Esophagus muscularis mucosa (tissue), 4 donors: Measurements from ENCODE around the gene FAM149B1. TPM values are rescaled to one million over a fixed set of nuclear protein-coding genes. Genes with fewer than 3 reads are reported as not detected.

ENCODE experiments used
- DNase-seq: peaks from one replicate; pipeline ENCODE4 v3.0.0-alpha.2; 2017; ENCODE audit errors: extremely low spot score
- H3K27ac ChIP-seq, 4 donors: fragments of 200-600 bp; sonication (generic); replicated peaks in 1 of 4; 1 replicate in 3 of 4; 2 replicates in 1 of 4; pipeline ENCODE4 v1.5.1; 2016 to 2019; ENCODE audit warnings: mild to moderate bottlenecking in 1 of 4
- H3K27me3 ChIP-seq, 4 donors: fragments of 200-600 bp; sonication (generic); one replicate each; pipeline versions ENCODE4 v1.5.1 to v1.6.0; 2016 to 2019
- H3K36me3 ChIP-seq, 4 donors: fragments of 200-600 bp; sonication (generic); one replicate each; pipeline ENCODE4 v1.5.1; 2016 to 2019
- H3K4me1 ChIP-seq, 4 donors: fragments of 200-600 bp; sonication (generic); one replicate each; pipeline ENCODE4 v1.5.1; 2016 to 2019
- H3K4me3 ChIP-seq, 4 donors: fragments of 200-600 bp; sonication (generic); 1 replicate in 2 of 4; 2 replicates in 2 of 4; pipeline ENCODE4 v1.5.1; 2016 to 2019; ENCODE audit warnings: mild to moderate bottlenecking in 4 of 4, moderate library complexity in 1 of 4
- H3K9me3 ChIP-seq, 4 donors: fragments of 200-600 bp; sonication (generic); 1 replicate in 3 of 4; 2 replicates in 1 of 4; pipeline ENCODE4 v1.5.1; 2016 to 2019
- CTCF ChIP-seq, 3 experiments: fragments of 200-600 bp in 2 of 3; fragments of 450-650 bp in 1 of 3; sonication (generic) in 2 of 3; IDR thresholded peaks; one replicate each; pipeline ENCODE4 v1.5.1; 2017 to 2019; ENCODE audit warnings: antibody characterized with exemption in 3 of 3, mild to moderate bottlenecking in 2 of 3, moderate library complexity in 1 of 3
- EP300 ChIP-seq: sonication (generic); formaldehyde crosslinking; IDR thresholded peaks from one replicate; pipeline ENCODE4 v1.6.1; 2017; ENCODE audit warnings: antibody characterized with exemption
- POLR2A ChIP-seq: fragments of 450-650 bp; IDR thresholded peaks from one replicate; pipeline ENCODE4 v1.6.1; 2017; ENCODE audit warnings: antibody characterized with exemption, moderate library complexity, mild to moderate bottlenecking, low read depth
- POLR2AphosphoS5 ChIP-seq, 2 donors: sonication (generic); formaldehyde crosslinking; IDR thresholded peaks; one replicate each; pipeline ENCODE4 v1.6.1; 2017; ENCODE audit warnings: antibody characterized with exemption in 2 of 2
- WGBS: methylation state at CpG from one replicate; pipeline ENCODE4 v1.1.5; 2018; 5-methylcytosine and 5-hydroxymethylcytosine counted together
- intact Hi-C: fragments of 100-400 bp; cut with DNase I; formaldehyde crosslinking; loops from one replicate; pipeline ENCODE4 v1.15.1; 2023
- total RNA-seq, 4 donors: library from RNA; depleted of rRNA; stranded (reverse); fragments of >200 nt; gene quantifications; one replicate each; pipeline versions ENCODE4 v1.1.0 to v1.2.1, GENCODE V29; 2016

The FAM149B1 gene
- total RNA-seq, 4 donors from 2014 or later: 14.1 to 18.0 (median 14.9) TPM

GRCh38 chr10:73211106-73211811 is 43.3 kb downstream of the FAM149B1 start:
- WGBS: 96% methylated on average over 4 of the region's 4 CpGs
- no peaks in the 10 kb centered on the region for H3K9me3 ChIP-seq
- H3K4me1 ChIP-seq: peaks cover 0 to 10% (median 6%) of the 10 kb centered on the region in 4 donors
- intact Hi-C loops: no loop called here
- no peak overlapping the region for H3K27ac ChIP-seq
- DNase-seq: no peak
- peaks cover under 1 to 40% (median 17%) of the 10 kb centered on the region in 4 donors for H3K36me3 ChIP-seq
- no peak overlapping the region for H3K4me3 ChIP-seq
- TF ChIP-seq POLR2A: no peak
- TF ChIP-seq CTCF (IDR thresholded peaks at IDR 0.05): no peak
- no peak for TF ChIP-seq POLR2AphosphoS5 (IDR thresholded peaks at IDR 0.05)
- no peak for TF ChIP-seq EP300
- no peaks in the 10 kb centered on the region for H3K27me3 ChIP-seq

- intact Hi-C loops: no loop called here
- peaks cover 7 to 45% (median 21%) of the 10 kb centered on the region in 4 donors for H3K36me3 ChIP-seq
- no peak for DNase-seq
- no peaks in the 10 kb centered on the region for H3K27me3 ChIP-seq
- H3K9me3 ChIP-seq: no peaks in the 10 kb centered on the region
- TF ChIP-seq EP300 (no peak), CTCF (IDR thresholded peaks at IDR 0.05) (no peak), POLR2AphosphoS5 (IDR thresholded peaks at IDR 0.05) (no peak), POLR2A (no peak)
- peaks cover 0 to 10% (median 6%) of the 10 kb centered on the region in 4 donors for H3K4me1 ChIP-seq
- H3K4me3 ChIP-seq: no peak overlapping the region
- 100% methylated on average over 1 of the region's 1 CpG for whole genome bisulfite sequencing
- H3K27ac ChIP-seq: no peak overlapping the region
Observed at GRCh38 chr10:73215749-73216148, 47.8 kb downstream of the FAM149B1 start.

DNA sequence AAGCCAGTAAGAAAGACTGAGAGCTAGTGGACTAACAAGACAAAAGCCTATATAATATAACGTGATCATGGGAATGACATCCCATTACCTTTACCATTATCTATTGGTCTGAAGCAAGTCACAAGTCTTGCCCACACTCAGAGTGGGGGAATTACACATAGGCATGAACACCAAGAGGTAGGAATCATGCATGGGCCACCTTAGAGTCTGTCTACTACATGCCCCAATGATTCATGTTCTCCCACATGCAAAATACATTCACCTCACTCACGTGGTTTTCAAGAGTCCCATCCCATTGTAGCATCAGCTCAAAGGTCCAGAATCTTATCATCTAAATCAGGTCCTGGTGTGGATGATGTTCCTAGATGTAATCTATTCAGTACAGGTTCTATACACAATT is 49.7 kb downstream of the FAM149B1 start:
- H3K27me3 ChIP-seq: no peaks in the 10 kb centered on the region
- peaks cover 0 to 3% (median under 1%) of the 10 kb centered on the region in 4 donors for H3K4me1 ChIP-seq
- WGBS: 100% methylated on average over 2 of the region's 2 CpGs
- no peaks in the 10 kb centered on the region for H3K9me3 ChIP-seq
- TF ChIP-seq POLR2AphosphoS5 (IDR thresholded peaks at IDR 0.05): no peak
- TF ChIP-seq CTCF (IDR thresholded peaks at IDR 0.05): no peak
- no peak for TF ChIP-seq EP300
- no peak for TF ChIP-seq POLR2A
- no peak overlapping the region for H3K4me3 ChIP-seq
- no peak overlapping the region for H3K27ac ChIP-seq
- intact Hi-C loops: no loop called here
- peaks cover 7 to 36% (median 19%) of the 10 kb centered on the region in 4 donors for H3K36me3 ChIP-seq
- no peak for DNase-seq

GRCh38 chr10:73218431-73219191 is 50.7 kb downstream of the FAM149B1 start:
- no peak for DNase-seq
- intact Hi-C loops: no loop called here
- 90% methylated on average over 2 of the region's 2 CpGs for WGBS
- Histone ChIP-seq H3K9me3 (no peaks in the 10 kb centered on the region), H3K4me1 (no peaks in the 10 kb centered on the region), H3K36me3 (peaks cover 7 to 41% (median 19%) of the 10 kb centered on the region in 4 donors), H3K4me3 (no peak overlapping the region), H3K27ac (no peak overlapping the region), H3K27me3 (no peaks in the 10 kb centered on the region)
- TF ChIP-seq CTCF (IDR thresholded peaks at IDR 0.05) (peak in 1 of 3 experiments; percentile 3), POLR2A (no peak)
